Breast epithelium (tissue), 4 donors: ENCODE data around the gene RPS6KA1. TPM values are rescaled to one million over a fixed set of nuclear protein-coding genes. Genes with fewer than 3 reads are reported as not detected.
A peak's percentile ranks its signal among the peaks of the same experiment; 100 is the strongest.
"Not testable (repeated sequence)": the region's sequence is repeated elsewhere in the genome, so short reads cannot be mapped to it uniquely, and the experiment has no call there.

Experiments used
- DNase-seq, 2 donors: peaks; one replicate each; pipeline ENCODE4 v3.0.0-alpha.2; 2019; ENCODE audit warnings: low spot score in 2 of 2
- H3K27ac ChIP-seq, 2 donors: fragments of 200-600 bp; sonication (generic) in 1 of 2; one replicate each; pipeline ENCODE4 v1.5.1; 2016 to 2019; ENCODE audit warnings: mild to moderate bottlenecking in 1 of 2
- H3K27me3 ChIP-seq, 2 donors: fragments of 200-600 bp; sonication (generic) in 1 of 2; one replicate each; pipeline versions ENCODE4 v1.5.1 to v1.6.0; 2017 to 2019; ENCODE audit warnings: control low read depth in 1 of 2, mild to moderate bottlenecking in 1 of 2
- H3K36me3 ChIP-seq: fragments of 200-600 bp; one replicate; pipeline ENCODE4 v1.5.1; 2019
- H3K4me1 ChIP-seq, 2 donors: fragments of 200-600 bp; sonication (generic); one replicate each; pipeline ENCODE4 v1.5.1; 2016 to 2019; ENCODE audit warnings: control low read depth in 1 of 2
- H3K4me3 ChIP-seq, 3 donors: fragments of 200-600 bp; sonication (generic); 1 replicate in 2 of 3; 2 replicates in 1 of 3; pipeline ENCODE4 v1.5.1; 2016 to 2019; ENCODE audit warnings: mild to moderate bottlenecking in 3 of 3, moderate library complexity in 2 of 3
- H3K9me3 ChIP-seq, 2 donors: fragments of 200-600 bp; sonication (generic) in 1 of 2; one replicate each; pipeline ENCODE4 v1.5.1; 2016 to 2019; ENCODE audit warnings: control low read depth in 1 of 2
- POLR2A ChIP-seq: fragments of 450-650 bp; IDR thresholded peaks from one replicate; pipeline ENCODE4 v1.6.1; 2016; ENCODE audit warnings: antibody characterized with exemption, mild to moderate bottlenecking, moderate library complexity
- POLR2AphosphoS5 ChIP-seq, 3 donors: sonication (generic); formaldehyde crosslinking; IDR thresholded peaks; one replicate each; pipeline ENCODE4 v1.6.1; 2017; ENCODE audit warnings: antibody characterized with exemption in 3 of 3
- intact Hi-C: fragments of 100-400 bp; cut with DNase I; formaldehyde crosslinking; loops from one replicate; pipeline ENCODE4 v1.15.1; 2023; ENCODE audit warnings: low total_unique reads
- total RNA-seq, 3 donors: library from RNA; depleted of rRNA; stranded (reverse); fragments of >200 nt; gene quantifications; one replicate each; pipeline ENCODE4 v1.1.0, GENCODE V29; 2016
- TF ChIP-seq, protein P1 (sequence below), 3 donors: fragments of 450-650 bp; IDR thresholded peaks; one replicate each; pipeline ENCODE4 v1.5.1; 2016 to 2017; ENCODE audit warnings: antibody characterized with exemption in 3 of 3, mild to moderate bottlenecking in 3 of 3, moderate library complexity in 3 of 3

RPS6KA1 gene
- total RNA-seq, 3 donors from 2014 or later = 12.5 to 43.0 (median 30.8) TPM

DNA sequence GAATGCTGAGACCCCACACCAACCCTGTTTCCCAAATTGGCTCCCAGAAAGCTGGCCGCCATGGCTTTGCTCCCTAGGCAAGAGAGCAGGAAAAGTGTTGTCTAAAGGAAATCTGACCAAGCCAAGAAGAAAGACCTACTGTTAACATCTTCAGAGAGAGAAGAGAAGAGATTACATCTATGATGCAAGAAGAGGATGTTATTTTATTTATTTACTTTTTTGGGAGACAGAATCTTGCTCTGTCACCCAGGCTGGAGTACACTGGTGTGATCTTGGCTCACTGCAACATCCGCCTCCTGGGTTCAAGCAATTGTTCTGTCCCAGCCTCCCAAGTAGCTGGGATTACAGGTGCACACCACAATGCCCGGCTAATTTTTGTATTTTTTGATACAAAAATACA, 35.6 kb upstream of the RPS6KA1 start:
- no peak overlapping the region for H3K4me3 ChIP-seq
- intact Hi-C loops = no loop called here
- H3K9me3 ChIP-seq = no peaks in the 10 kb centered on the region
- no peaks in the 10 kb centered on the region for H3K27me3 ChIP-seq
- no peak for DNase-seq
- no peaks in the 10 kb centered on the region for H3K36me3 ChIP-seq
- no peaks in the 10 kb centered on the region for H3K4me1 ChIP-seq
- no peak overlapping the region for H3K27ac ChIP-seq
- no peak for TF ChIP-seq POLR2AphosphoS5 (IDR thresholded peaks at IDR 0.05)
- no peak for TF ChIP-seq POLR2A
- TF ChIP-seq, protein P1, sequence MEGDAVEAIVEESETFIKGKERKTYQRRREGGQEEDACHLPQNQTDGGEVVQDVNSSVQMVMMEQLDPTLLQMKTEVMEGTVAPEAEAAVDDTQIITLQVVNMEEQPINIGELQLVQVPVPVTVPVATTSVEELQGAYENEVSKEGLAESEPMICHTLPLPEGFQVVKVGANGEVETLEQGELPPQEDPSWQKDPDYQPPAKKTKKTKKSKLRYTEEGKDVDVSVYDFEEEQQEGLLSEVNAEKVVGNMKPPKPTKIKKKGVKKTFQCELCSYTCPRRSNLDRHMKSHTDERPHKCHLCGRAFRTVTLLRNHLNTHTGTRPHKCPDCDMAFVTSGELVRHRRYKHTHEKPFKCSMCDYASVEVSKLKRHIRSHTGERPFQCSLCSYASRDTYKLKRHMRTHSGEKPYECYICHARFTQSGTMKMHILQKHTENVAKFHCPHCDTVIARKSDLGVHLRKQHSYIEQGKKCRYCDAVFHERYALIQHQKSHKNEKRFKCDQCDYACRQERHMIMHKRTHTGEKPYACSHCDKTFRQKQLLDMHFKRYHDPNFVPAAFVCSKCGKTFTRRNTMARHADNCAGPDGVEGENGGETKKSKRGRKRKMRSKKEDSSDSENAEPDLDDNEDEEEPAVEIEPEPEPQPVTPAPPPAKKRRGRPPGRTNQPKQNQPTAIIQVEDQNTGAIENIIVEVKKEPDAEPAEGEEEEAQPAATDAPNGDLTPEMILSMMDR (IDR thresholded peaks at IDR 0.05) = no peak

DNA sequence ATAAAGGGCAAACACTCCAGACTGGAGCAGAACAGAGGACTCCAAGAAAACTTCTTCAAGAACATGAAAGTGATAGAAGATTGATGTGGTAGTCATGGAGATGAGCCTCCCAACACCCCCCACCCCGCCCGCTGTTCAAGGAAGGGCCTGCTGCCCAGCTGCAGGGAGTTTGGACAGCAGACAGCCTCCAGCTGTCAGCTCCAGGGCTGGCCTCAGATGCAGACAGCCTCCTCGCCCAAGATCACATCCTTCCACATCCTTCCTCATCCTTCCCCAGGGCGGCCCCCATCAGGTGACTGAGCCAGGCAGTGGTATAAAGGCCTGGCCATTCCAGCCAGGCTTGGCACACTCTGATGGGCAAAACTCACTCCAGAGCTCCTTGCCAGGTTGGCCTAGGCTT, 32.7 kb upstream of the RPS6KA1 start:
- Histone ChIP-seq H3K9me3 (no peaks in the 10 kb centered on the region), H3K27ac (peak overlapping the region; percentile 17 to 20), H3K4me1 (no peaks in the 10 kb centered on the region), H3K27me3 (no peaks in the 10 kb centered on the region), H3K36me3 (no peaks in the 10 kb centered on the region), H3K4me3 (no peak overlapping the region)
- intact Hi-C loops = no loop called here
- DNase-seq = peak in 1 of 2 donors; percentile 27
- TF ChIP-seq, protein P1 (IDR thresholded peaks at IDR 0.05) = no peak
- TF ChIP-seq POLR2AphosphoS5 (IDR thresholded peaks at IDR 0.05) = no peak

GRCh38 chr1:26498894-26499293, 30.7 kb upstream of the RPS6KA1 start:
- no peak for DNase-seq
- TF ChIP-seq POLR2A = no peak
- H3K9me3 ChIP-seq = no peaks in the 10 kb centered on the region
- no peak overlapping the region for H3K27ac ChIP-seq
- no peaks in the 10 kb centered on the region for H3K36me3 ChIP-seq
- no peaks in the 10 kb centered on the region for H3K27me3 ChIP-seq
- intact Hi-C loops = no loop called here
- H3K4me3 ChIP-seq = no peak overlapping the region
- H3K4me1 ChIP-seq = no peaks in the 10 kb centered on the region

DNA sequence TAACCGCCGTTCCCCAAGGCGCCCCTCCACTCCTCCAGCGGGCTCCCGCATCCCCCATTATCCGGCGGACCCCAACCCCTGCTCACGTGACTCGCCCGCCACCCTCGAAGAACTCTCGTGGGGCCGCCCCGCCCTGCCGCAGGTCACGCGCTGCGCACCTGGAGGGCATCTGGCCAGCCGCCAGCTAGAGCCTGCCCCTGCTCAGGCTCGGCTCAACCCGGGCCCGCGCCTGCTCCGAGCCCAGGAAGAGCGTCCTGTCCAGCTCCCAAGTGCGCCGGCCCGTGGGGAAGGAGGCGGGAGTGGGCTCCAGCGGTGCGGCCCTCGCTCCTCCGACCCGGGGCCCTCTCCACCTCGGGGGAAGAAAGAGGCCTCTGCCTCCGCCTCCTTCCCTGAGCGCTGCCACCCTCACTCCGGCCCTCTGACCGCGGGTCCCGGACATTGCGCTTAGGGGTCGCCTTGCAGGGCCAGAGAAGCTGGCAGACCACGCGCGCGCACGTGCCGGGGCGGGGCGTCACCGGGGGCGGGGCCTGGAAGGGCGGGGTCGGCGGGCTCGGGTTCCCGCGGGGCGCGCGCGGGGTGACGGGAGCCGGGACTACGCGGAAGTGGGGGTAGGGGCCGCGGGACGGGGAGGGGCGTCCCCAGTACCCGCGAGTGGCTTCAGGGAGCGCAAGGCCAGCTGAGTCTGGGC, 28.9 kb upstream of the RPS6KA1 start:
- H3K27me3 ChIP-seq = no peaks in the 10 kb centered on the region
- peak overlapping the region; percentile 95 to 98 for H3K27ac ChIP-seq
- TF ChIP-seq POLR2AphosphoS5 (IDR thresholded peaks at IDR 0.05) (peak; percentile 57 to 67 (median 61)), POLR2A (no peak)
- TF ChIP-seq, protein P1 (IDR thresholded peaks at IDR 0.05) = peak in 1 of 3 donors; percentile 12
- peak overlapping the region; percentile 57 to 96 (median 83) for H3K4me3 ChIP-seq
- peak; percentile 78 to 90 for DNase-seq
- no peaks in the 10 kb centered on the region for H3K36me3 ChIP-seq
- no peaks in the 10 kb centered on the region for H3K4me1 ChIP-seq
- no peaks in the 10 kb centered on the region for H3K9me3 ChIP-seq
- intact Hi-C loops = no loop called here

DNA sequence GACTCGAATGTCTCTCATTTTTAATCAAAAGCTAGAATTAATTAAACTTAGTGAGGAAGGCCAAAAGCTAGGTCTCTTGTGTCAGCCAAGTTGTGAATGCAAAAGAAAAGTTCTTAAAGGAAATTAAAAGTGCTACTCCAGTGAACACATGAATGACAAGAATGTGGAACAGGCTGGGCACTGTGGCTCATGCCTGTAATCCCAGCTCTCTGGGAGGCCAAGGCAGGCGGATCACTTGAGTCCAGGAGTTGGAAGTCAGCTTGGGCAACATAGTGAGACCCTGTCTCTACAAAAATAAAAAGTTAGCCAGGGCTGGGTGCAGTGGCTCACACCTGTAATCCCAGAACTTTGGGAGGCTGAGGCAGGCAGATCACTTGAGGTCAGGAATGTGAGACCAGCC, 18.9 kb upstream of the RPS6KA1 start:
- intact Hi-C loops, H3K36me3 ChIP-seq, H3K27me3 ChIP-seq, H3K27ac ChIP-seq, H3K4me1 ChIP-seq, DNase-seq, H3K9me3 ChIP-seq, H3K4me3 ChIP-seq: not testable (repeated sequence)

DNA sequence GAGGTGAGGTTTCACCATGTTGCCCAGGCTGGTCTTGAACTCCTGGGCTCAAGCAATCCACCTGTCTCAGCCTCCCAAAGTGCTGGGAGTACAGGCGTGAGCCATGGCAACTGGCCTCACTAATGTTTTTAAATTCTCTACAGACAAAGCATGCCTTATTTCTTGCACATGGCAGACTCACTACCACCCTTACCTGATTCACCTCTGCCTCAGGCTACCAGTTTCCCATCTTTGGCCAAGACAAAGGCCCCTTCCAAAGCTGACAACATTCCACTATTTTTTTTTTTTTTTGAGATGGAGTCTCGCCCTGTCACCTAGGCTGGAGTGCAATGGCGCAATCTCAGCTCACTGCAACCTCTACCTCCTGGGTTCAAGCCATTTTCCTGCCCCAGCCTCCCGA, 13.7 kb upstream of the RPS6KA1 start:
- not testable (repeated sequence) for DNase-seq, H3K36me3 ChIP-seq, H3K27ac ChIP-seq, H3K9me3 ChIP-seq, H3K4me3 ChIP-seq, H3K27me3 ChIP-seq, H3K4me1 ChIP-seq
- intact Hi-C loops = loop anchor here (5.0 kb wide), 1 partner anchor 441 kb away; no protein-coding TSS in a partner anchor
